GM21381 (cell line): ENCODE measurements around the gene ZNF616.

Experiments
- ATAC-seq: cut with Tn5 transposase; IDR thresholded peaks from one replicate; pipeline ENCODE4 v1.9.1; 2021; ENCODE audit warnings: mild to moderate bottlenecking, moderate library complexity; ENCODE audit not compliant: unreplicated experiment

ZNF616 gene

DNA sequence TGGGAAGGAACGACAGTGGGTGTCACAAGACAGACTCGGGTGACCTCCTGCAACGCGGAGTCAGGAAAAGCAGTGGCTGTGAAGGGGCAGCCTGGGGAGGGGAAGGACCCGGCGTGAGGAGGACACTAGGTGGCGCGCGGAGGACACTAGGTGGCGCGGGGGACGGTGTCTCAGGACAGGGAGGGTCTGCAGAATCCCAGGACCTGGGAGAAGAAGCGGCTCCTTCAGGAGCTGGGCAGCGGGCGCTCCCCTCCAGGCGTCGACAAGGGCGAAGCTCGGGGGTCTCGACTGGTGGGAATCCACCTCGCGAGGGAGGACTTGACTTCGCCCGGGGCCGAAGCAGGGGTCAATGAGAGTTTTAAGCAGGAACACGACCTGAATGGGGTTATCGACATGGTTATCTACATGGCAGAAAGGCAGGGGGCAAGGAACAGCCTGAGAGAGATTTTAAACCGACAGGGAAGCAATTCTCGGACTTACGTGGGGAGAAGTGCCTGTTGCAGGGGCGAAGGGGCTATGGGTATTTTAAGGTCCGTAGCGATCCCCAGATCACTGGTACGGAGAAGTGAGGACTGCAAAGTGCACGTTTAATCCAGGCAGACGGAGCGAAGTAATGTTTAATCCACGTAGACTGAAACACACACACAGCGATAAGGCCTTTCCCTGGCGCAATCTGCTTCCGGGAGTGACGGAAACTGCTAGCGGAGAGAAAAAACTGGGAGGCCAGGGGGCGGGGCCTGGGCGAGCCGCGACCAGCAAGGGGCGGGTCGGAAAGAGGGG lies at the start of gene ZNF616:
Gene ZNF616 (minus strand): TSS at position 687 of the 780 bp plus-strand sequence. CDS start 9,426 bp downstream, outside the sequence.
- ATAC-seq, result peak; percentile 46

DNA sequence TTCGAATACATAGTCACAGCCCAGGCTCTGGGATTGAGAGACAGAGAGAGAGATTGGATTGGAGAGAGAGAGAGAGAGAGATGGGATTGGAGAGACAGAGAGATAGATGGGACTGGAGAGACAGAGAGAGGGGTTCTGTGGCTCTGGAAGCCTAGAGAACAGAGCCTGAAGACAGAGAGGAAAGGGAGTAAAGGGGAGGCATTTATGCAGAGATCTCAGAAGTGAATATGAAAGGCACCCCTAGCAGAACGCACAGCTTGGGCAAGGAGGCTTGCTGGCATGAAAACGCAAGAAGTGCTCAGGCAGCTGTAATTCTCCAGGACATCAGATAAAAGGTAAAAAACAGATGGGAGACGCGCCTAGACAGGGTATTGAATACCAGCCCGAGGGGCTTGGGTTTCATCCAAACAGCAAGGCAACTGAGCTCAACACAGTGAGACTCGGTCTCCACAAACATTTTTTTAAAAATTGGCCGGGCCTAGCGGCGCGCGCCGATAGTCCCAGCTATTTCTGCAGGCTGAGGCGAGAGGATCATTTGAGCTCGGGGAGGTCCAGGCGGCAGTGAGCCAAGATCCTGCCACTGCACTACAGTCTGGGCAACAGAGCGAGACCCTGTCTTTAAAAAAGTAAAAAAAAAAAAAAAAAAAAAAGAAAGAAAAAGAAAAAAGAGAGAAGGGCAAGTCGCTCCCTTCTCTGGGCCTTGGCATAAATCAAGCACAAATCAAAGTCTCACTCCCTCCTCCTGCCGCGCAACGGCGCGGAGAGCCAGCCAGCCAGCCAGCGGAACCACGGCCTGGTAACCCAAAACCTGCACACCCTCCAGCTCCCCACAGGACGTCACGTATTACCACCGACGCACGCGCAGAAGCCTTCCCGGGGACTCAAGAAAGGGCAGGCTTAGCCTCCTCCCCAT lies 49.3 kb upstream of the ZNF616 start:
- ATAC-seq, result peak; percentile 1

DNA sequence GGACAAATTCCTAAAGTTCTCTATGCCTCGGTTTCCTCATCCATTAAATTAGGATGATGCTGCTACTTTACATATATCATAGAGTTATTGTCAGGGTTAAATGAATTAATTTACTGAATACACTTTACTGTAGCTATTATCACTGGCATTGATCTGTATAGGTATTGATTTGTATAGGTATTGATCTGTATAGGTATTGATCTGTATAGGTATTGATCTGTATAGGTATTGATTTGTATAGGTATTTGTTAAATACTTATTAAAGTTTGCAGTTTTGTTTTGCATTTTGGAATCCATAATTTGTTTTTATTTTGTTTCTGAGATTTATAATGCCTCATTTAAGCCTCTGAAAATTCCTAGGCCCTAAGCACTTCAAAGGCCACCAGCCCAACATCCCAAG lies 47.7 kb upstream of the ZNF616 start:
- ATAC-seq, result no peak

DNA sequence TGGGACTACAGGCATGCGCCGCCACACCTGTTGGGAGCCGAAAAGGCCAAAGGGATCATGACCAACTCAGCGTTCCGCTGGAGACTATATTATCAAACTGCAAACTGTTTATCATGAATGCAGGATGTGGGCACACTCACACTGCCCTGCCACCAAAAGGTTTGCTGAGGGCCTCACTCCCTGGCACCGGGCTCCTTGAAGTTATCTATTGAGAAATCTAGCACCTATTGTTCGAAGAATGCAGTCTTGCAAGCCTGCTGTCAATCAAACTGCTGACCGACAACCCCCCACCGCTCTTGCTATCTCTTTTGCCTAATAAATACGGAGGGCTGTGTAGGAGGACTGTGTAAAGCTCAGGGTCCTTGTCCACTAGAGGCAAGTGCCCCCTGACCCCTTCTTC lies 36.8 kb upstream of the ZNF616 start:
- no peak for ATAC-seq

DNA sequence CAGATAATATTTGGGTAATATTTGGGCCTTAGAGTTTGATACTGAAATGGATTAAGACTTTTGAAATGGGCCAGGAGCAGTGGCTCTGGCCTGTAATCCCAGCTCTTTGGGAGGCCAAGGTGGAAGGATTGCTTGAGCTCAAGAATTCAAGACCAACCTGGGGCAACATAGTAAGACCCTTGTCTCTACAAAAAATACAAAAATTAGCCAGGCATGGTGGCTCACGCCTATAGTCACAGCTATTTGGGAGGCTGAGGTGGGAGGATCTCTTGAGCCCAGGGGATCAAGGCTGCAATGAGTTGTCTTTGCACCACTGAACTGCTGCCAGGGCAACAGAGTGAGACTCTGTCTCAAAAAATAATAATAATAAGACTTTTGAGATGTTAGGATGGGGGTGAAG lies 32.6 kb upstream of the ZNF616 start:
- no peak for ATAC-seq

DNA sequence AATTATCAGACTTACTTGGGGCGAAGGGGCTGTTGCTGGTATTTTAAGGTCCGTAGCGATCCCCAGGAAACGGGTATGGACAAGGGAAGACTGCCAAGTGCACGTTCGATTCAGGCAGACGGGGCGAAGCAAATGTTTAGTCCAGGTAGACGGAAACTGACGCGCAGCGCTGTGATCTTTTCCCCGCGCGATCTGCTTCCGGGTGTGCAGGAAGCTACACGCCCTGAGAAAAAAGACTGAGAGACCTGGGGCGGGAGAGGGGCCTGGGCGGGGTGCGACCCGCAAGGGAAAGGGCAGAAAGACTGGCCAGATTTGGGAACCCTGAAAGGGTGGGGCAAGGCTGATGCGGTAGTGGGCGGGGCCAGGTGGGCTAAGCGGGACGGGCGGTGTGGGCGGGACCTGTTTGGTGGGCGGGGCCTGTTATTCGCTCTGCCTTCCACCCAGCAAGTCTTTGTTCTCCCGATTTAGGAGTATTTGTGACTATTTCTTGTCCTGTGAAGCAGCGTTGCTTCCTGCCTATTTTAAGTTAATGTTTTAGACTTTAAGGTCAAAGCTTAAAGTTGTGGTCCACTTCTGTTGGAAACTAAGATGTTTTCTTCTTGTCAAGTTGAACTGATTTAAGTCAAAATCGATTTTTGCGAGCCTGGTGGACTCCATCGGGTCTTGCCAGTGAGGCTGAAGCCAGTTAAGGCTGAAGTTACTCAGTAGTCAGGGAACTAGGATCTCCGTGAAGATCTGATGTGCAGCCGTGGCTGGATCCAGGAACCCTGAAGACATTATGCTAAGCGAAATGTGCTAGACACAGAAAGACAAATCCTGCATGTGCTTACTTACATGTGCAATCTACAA lies 31.8 kb upstream of the ZNF616 start, which contains the start of gene ZNF836:
Gene ZNF836 (minus strand): TSS at position 301 of the 849 bp plus-strand sequence. CDS start 3,549 bp downstream, outside the sequence.
- ATAC-seq, result peak; percentile 75

DNA sequence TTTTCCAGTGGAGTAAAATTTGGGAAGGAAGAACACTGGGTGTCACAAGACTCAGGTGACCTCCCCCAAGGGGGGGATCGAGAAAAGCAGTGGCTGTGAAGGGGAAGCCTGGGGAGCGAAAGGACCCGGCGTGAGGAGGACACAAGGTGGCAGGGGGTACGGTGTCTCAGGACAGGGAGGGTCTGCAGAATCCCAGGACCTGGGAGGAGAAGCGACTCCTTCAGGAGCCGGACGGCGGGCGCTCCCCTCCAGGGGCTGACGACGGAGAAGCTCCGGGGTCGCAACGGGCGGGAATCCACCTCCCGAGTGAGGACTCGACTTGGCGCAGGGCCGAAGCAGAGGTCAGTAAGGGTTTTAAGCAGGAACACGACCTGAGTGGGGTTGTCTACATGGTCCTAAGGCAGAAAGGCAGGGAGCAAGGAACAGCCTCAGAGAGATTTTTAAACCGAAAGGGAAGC lies 31.2 kb upstream of the ZNF616 start:
- peak; percentile 30 for ATAC-seq

DNA sequence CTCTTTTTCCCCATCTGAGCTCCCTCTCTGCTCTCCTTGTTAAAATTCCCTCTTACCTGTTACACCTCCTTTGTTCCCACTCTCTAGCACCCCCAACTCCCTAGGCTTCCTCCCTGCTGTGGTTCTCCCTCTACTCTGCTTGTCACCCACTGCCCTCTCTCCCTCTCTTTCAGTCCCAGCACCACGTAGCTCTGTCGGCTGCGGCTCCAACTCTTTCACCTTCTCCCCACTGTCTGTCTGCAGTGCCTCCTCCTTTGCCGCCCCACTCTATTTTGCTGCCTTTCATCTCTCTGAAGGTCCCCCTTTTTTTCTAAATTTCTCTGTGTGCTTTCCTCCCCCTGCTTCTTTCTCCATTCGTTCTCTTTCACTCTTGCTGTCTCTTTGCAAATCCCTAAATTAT lies 30.6 kb upstream of the ZNF616 start:
- no peak for ATAC-seq

DNA sequence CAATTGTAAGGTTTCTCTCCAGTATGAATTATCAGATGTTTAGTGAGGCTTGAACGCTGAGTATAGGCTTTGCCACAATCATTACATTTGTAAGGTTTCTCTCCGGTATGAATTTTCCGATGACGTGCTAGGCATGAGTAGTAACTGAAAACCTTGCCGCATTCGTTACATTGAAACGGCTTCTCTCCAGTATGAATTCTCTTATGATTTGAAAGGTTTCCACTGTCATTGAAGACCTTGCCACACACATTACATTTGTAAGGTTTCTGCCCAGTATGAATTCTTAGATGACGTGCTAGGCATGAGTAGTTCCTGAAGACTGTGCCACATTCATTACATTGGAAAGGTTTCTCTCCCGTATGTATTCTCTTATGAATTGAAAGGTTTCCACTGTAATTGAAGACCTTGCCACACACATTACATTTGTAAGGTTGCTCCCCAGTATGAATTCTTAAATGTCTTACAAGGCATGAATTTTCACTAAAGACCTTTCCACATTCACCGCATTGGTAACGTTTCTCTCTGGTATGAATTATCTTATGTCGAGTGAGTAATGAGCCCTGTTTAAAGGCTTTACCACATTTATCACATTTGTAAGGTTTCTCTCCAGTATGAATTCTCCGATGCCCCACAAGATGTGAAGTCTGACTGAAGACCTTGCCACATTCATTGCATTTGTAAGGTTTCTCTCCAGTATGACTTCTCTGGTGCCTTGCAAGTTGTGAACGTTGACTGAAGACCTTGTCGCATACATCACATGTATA lies 16.0 kb upstream of the ZNF616 start:
- no peak for ATAC-seq

DNA sequence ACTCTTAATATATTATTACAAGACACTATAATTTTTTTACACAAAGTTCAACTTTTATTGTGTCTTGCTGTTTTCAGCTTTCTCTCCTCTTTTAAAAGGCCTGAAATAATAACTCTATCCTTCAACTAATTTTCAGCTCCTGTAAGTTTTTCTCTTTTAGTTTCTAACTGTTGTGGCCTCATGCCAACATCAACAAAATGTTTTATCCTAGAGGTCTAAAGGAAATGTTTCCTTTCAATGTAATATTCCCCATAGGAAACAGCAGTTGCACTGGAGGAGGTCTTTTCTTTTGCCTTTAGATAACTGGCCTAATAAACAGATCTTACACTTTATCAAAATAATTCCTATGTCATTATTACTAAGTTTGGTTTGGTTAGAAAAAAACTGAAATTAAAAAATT lies 8.5 kb upstream of the ZNF616 start:
- ATAC-seq, result no peak

DNA sequence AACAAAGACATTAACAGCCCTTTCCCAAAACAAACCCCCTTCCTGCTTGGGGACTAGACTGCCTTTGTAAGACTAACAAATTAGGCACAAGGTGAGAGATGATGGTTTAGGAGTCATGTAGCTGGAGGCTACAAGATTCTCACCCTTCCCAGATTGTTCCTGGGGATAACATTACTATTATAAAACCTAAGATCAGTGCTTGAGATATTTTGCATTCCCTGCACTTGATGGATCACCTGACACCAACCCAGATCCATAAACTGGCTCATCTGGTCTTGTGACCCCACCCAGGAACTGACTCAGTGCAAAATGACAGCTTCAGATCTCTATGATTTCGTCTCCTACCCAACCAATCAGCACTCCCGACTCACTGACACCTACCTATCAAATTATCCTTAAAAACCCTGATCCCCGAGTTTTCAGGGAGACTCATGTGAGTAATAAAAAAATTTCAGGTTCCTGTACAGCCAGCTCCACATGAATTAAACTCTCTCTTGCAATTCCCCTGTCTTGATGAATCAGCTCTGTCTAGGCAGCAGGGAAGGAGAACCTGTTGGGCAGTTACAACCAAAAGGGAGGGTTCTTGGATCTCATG lies 2.4 kb upstream of the ZNF616 start:
- ATAC-seq, result no peak

DNA sequence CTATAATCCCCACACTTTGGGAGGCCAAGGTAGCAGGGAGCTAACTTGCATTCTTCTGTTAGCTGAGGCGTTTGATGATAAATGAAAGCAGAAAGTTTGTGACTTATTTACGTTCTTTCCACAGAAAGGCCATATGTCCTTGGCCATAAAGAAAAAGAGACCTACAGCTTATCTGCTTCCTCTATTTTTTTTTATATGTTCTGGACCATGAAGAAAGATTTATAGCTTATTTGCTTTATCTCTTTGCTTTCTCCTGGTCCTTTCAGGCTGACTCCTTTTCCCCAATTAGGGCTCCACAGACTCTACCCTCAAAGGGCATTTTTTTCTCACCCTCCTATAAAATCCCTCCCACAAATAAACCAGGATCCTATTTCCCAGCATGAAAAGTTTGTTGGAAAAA lies 1.5 kb upstream of the ZNF616 start:
- ATAC-seq, result no peak

DNA sequence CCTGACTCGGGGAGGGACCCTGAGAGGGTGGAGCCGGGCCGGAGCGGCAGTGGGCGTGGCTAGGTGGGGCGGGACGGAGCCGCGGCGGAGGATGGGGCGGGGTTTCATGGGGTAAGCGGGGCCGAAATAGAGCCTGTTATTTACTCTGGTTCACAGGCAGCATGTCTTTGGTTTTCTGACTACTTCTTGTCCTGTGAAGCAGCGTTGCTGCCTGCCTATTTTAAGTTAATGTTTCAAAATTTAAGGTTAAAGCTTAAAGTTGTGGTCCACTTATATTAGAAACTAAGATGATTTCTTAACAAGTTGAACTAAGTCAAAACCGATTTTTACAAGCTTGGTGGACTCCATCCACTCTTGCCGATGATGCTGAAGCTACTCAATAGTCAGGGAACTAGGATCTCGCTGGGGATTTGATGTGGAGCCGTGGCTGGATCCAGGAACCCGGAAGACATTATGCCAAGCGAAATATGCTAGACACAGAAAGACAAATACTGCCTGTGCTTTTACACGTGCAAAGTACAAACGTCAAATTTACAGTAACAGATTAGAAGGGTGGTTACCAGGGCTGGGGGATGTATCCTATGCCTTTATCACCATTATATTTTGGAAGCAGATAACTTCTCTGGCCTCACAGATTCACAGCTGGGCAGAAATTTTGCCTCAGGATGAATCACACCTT lies 433 bp upstream of the ZNF616 start:
- peak; percentile 99 for ATAC-seq

DNA sequence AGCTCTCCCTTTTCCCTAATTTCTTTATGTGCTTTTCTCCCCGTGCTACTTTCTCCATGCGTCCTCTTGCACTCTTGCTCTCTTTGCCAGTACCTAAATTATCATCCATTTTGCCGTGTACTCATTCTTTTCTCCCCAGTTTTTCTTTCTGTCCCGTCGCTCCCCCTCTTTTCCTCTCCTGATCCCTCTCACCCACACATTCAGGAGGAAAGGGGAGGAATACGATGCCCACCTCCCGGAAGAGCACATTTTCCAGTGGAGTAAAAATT lies 821 bp downstream of the ZNF616 start:
- no peak for ATAC-seq

DNA sequence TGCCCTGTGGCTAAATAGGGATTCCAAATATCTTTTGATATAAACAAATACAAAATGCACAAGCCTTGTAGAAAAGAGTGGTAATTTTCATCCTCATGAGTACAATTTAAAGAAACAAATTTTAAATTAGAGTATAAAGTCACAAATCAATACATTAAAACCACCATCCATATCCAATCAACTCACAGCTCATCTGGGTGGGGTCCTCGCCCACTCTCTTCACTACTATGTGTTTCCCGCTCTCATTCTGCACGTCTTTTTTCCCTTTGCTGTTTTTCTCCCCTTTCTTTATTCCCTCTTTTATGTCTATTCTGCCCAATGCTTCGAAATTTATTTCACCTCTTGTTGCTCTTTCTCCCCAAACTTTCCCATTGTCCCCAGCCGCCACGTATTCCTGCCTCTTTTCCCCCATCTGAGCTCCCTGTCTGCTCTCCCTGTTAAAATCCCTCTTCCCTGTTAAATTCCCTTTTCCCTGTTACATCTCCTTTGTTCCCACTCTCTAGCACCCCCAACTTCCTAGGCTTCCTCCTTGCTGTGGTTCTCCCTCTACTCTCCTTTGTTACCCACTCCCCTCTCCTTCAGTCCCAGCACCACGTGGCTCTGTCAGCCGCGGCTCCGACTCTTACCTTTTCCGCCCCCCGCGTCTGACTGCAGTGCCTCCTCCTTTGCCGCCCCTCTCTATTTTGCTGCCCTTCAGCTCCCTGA lies 1.3 kb downstream of the ZNF616 start:
- no peak for ATAC-seq

DNA sequence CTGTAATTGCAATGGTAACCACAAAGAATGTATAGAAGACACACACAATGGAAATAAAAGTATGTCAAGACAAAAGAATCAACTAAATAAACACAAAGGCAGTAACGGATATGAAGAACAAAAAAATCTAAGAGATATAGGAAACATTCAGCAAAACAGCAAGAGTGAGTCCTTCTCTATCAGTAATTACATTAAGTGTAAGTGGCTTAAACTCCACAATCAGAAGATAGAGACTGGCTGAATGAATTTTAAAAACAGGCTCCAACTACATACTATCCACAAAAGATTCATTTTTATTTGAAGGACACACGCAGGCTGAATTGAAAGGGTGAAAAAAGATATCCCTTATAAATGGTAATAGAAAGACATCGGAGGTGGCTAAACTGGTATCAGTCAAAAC lies 19.5 kb downstream of the ZNF616 start:
- no peak for ATAC-seq

DNA sequence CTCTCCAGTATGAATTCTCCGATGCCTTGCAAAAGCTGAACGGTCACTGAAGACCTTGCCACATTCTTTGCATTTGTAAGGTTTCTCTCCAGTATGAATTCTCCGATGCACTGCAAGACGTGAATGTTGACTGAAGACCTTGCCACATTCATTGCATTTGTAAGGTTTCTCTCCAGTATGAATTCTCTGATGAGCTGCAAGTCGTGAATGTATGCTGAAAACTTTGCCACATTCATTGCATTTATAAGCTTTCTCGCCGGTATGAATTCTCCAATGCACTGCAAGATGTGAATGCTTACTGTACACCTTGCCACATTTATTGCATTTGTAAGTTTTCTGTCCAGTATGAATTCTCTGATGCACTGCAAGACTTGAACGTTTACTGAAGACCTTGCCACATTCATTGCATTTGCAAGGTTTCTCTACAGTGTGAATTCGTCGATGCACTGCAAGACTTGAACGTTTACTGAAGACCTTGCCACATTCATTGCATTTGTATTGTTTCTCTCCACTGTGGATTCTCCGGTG lies 24.1 kb downstream of the ZNF616 start:
- ATAC-seq, result no peak

DNA sequence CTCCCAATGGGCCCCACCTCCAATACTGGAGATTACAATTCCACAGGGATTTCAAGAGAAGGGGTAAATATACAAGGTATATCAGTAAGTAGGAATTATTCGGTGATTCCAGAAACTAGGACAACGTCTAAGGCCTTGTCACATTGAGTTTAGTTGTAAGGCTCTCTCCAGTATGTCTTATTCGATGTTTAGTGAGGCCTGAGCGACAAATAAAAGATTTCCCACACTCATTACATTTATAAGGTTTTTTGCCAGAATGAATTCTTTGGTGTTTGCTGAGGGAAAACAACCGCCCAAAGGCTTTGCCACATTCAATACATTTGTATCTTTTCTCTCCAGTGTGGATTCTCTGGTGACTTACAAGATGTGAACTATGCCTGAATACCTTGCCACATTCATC lies 25.0 kb downstream of the ZNF616 start:
- no peak for ATAC-seq

DNA sequence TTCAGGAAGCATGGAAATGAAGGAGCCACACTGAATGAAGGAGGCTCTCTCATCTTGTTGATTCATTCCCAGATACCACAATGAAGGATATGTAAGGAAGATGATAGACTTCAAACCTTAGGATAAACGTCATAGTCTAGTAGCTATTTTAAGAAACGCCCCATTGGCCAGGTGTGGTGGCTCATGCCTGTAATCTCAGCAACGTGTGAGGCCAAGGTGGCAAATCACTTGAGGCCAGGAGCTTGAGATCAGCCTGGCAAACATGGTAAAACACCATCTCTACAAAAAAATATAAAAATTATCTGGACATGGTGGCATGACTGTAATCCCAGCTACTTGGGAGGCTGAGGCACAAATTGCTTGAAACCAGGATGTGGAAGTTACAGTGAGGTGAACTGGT lies 27.1 kb downstream of the ZNF616 start:
- ATAC-seq, result no peak
